Measurements from ENCODE around the gene MRPL24. TPM values are rescaled to one million over a fixed set of nuclear protein-coding genes. Genes with fewer than 3 reads are reported as not detected.

Gene MRPL24
- polyA plus RNA-seq, 1 experiment = 65.5 TPM

- ChIA-PET CTCF (interaction anchor here (0.9 to 13.6 kb wide), 6 partner anchors 13 to 66 kb away, joined by 3 to 616 read pairs (median 60); partner anchors contain the start of genes CRABP2, ISG20L2, METTL25B and NES), POLR2A (interaction anchor here (0.6 to 2.0 kb wide), 2 partner anchors 13 to 17 kb away, joined by 3 to 8 read pairs; no protein-coding TSS in a partner anchor)
- TF ChIP-seq CTCF (IDR thresholded peaks at IDR 0.05; ENCODE audit: low read depth, low read length) = no peak
- H3K9me3 ChIP-seq (ENCODE audit: control insufficient read depth, insufficient read depth, low read length) = no peaks in the 10 kb centered on the region
- no peak for DNase-seq (ENCODE audit: low read depth, low spot score)
- peak overlapping the region; percentile 2 for H3K27ac ChIP-seq (ENCODE audit: low read depth, low read length)
- no peak overlapping the region for H3K4me3 ChIP-seq (ENCODE audit: low read depth, low read length)
- H3K27me3 ChIP-seq (ENCODE audit: control insufficient read depth, insufficient read depth, low read length) = no peaks in the 10 kb centered on the region
Measured at GRCh38 chr1:156692925-156693847, 47.7 kb downstream of the MRPL24 start.

- Histone ChIP-seq H3K27me3 (ENCODE audit: control insufficient read depth, insufficient read depth, low read length) (no peaks in the 10 kb centered on the region), H3K4me3 (ENCODE audit: low read depth, low read length) (no peak overlapping the region), H3K9me3 (ENCODE audit: control insufficient read depth, insufficient read depth, low read length) (no peaks in the 10 kb centered on the region), H3K27ac (ENCODE audit: low read depth, low read length) (peak overlapping the region; percentile 2)
- DNase-seq (ENCODE audit: low read depth, low spot score) = no peak
- CTCF ChIA-PET = interaction anchor here (0.9 to 13.6 kb wide), 4 partner anchors 15 to 65 kb away, joined by 3 to 616 read pairs (median 170); partner anchors contain the start of genes CRABP2, ISG20L2, METTL25B and NES
- POLR2A ChIA-PET = interaction anchor here (0.7 to 3.9 kb wide), 2 partner anchors 34 to 59 kb away, joined by 4 to 37 read pairs; partner anchors contain the start of genes HDGF, ISG20L2 and METTL25B
- no peak for TF ChIP-seq CTCF (IDR thresholded peaks at IDR 0.05; ENCODE audit: low read depth, low read length)
Measured at GRCh38 chr1:156692441-156692924, 48.4 kb downstream of the MRPL24 start.

GRCh38 chr1:156691665-156692440, 49.0 kb downstream of the MRPL24 start:
- H3K4me3 ChIP-seq (ENCODE audit: low read depth, low read length) = no peak overlapping the region
- no peaks in the 10 kb centered on the region for H3K9me3 ChIP-seq (ENCODE audit: control insufficient read depth, insufficient read depth, low read length)
- CTCF ChIA-PET = interaction anchor here (1.0 to 13.6 kb wide), 5 partner anchors 8 to 32 kb away, joined by 5 to 616 read pairs (median 108); partner anchors contain the start of genes CRABP2, ISG20L2, METTL25B and NES
- TF ChIP-seq CTCF (IDR thresholded peaks at IDR 0.05; ENCODE audit: low read depth, low read length) = peak; percentile 37
- no peak overlapping the region for H3K27ac ChIP-seq (ENCODE audit: low read depth, low read length)
- POLR2A ChIA-PET = interaction anchor here (0.6 to 3.9 kb wide), 3 partner anchors 35 to 60 kb away, joined by 3 to 37 read pairs (median 4); partner anchors contain the start of genes HDGF, ISG20L2 and METTL25B
- H3K27me3 ChIP-seq (ENCODE audit: control insufficient read depth, insufficient read depth, low read length) = no peaks in the 10 kb centered on the region
- DNase-seq (ENCODE audit: low read depth, low spot score) = no peak

GRCh38 chr1:156691191-156691590, 49.7 kb downstream of the MRPL24 start:
- H3K27me3 ChIP-seq (ENCODE audit: control insufficient read depth, insufficient read depth, low read length) = no peaks in the 10 kb centered on the region
- ChIA-PET CTCF (interaction anchor here (0.5 to 13.6 kb wide), 8 partner anchors 9 to 169 kb away, joined by 4 to 616 read pairs (median 77); partner anchors contain the start of genes CRABP2, INSRR, ISG20L2 and METTL25B), POLR2A (interaction anchor here (0.6 to 3.9 kb wide), 3 partner anchors 15 to 59 kb away, joined by 3 to 37 read pairs (median 7); partner anchors contain the start of genes ISG20L2, METTL25B and NES)
- no peak overlapping the region for H3K4me3 ChIP-seq (ENCODE audit: low read depth, low read length)
- no peaks in the 10 kb centered on the region for H3K9me3 ChIP-seq (ENCODE audit: control insufficient read depth, insufficient read depth, low read length)
- no peak overlapping the region for H3K27ac ChIP-seq (ENCODE audit: low read depth, low read length)
- TF ChIP-seq CTCF (IDR thresholded peaks at IDR 0.05; ENCODE audit: low read depth, low read length) = no peak
- no peak for DNase-seq (ENCODE audit: low read depth, low spot score)

Data from AG04450 (cell line).